Activated CD8-positive, alpha-beta memory T cell treated with anti-CD3 and anti-CD28 coated beads, Interleukin-2, amount 50 U/mL, for 48 hours (primary cell): ENCODE data around the gene POR.
A peak's percentile ranks its signal among the peaks of the same experiment; 100 is the strongest.
"Not testable (repeated sequence)": the region's sequence is repeated elsewhere in the genome, so short reads cannot be mapped to it uniquely, and the experiment has no call there.

ENCODE experiments used
- DNase-seq: peaks from one replicate; pipeline ENCODE4 v3.0.0-alpha.2; 2020

POR gene

GRCh38 chr7:75914655-75915415, at the start of gene POR:
TSS of gene POR (plus strand) at chr7:75915155. CDS start at chr7:75954002, 38,847 bp downstream.
- peak; percentile 99 for DNase-seq

DNA sequence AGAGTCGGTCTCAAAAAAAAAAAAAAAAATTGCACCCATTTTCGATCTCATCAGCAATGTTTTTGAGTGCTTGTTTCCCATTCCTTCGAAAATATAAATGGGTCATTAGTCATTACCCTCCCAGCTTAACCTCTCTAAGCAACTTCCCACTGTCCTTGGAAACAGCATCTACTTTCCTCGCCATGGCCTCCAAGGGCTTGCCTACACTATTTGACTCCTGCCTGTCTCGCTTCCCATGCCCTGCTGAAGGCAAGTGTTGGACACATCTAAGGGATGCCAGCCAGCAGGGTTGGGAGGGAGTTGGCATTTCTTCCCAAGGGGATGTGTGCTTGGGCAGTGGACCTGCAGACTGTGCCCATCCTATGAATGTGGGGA, 48.9 kb upstream of the POR start:
- no peak for DNase-seq

DNA sequence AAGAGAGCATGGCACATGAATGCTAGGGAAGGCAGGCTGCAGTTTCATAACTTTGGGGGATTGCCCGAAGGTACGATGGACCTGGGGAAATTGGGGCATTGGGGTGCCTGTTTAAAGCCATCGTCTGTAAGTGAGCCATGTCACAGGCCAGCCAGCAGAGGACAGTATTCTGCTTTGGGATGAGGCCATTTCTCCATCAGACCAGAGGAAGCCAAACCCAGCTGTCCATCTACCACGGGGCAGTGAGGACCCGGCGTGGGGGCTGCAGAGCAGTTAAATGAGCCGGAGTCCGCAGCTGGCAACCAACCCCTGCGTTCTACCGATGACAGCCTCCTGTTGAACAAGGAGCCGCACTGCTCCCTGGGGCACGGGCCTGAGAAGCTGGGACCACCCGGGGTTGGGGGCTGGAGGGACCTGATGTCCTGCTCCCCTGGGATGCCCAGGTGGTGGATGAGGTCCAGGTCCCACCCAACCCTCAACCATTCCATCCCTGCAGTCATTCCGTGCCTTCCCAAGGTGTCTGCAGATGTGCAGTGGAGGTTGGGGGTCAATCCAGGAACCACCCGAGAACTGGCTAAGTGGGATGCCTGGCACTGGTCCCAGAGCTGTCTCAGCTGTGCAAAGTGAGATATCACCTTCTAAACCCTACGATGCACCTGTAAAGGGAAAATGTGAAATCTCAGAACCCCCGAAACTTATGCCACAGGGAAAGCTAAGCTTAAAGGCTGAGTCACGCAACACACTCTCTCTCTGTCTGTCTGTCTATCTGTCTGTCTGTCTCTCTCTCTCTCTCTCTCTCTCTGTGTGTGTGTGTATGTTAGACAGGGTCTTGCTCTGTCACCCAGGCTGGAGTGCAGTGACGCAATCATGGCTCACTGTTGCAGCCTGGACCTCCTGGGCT, 48.2 kb upstream of the POR start:
- DNase-seq = no peak

GRCh38 chr7:75867390-75867717, 47.6 kb upstream of the POR start:
- no peak for DNase-seq

DNA sequence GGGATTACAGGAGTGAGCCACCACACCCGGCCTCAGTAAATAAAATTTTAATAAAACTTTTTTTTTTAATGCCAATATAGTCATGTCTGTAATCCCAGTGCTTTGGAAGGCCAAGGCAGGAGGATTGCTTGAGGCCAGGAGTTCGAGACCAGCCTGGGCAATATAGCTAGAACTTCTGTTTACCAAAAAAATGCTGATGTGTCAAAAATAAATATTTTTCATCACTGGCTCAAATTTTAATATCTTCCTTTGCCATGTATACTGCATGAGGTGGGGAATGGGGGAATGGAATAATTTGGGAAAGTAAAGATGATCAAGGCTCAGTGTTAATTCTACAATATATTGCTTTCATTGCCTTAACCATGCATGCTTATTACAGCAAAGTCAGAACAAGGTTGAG, 46.8 kb upstream of the POR start:
- no peak for DNase-seq

GRCh38 chr7:75869776-75870379, 45.1 kb upstream of the POR start:
- no peak for DNase-seq

DNA sequence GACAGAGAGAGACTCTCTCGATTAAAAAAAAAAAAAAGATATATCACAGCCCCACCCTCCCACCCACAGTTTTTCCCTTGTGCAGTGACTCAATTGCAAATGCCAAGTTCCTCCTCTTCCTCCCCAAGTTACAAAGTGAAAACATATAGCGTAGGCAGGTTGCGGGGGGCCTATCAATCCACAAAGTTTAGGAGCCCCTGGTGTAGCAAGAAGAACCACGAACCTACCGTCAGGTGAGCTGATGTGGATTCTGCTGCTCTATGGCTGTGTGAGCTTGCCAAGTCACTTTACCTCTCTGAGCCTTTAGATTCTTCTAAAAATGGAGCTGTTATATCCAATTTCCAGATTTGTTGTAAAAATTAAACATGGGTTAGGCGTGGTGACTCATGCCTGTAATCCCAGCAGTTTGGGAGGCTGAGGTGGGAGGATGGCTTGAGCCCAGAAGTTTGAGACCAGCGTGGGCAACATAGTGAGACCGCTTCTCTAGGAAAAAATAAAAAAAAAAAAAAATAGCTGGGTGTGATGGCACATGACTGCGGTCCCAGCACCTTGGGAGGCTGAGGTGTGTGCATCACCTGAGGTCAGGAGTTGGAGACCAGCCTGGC, 44.3 kb upstream of the POR start:
- DNase-seq = no peak

- DNase-seq = no peak
Observed at GRCh38 chr7:75872073-75872782, 42.7 kb upstream of the POR start.

GRCh38 chr7:75874180-75874579, 40.8 kb upstream of the POR start:
- DNase-seq = not testable (repeated sequence)

GRCh38 chr7:75875113-75876080, 39.6 kb upstream of the POR start:
- DNase-seq = no peak

GRCh38 chr7:75876126-75876881, 38.7 kb upstream of the POR start:
- DNase-seq = no peak

DNA sequence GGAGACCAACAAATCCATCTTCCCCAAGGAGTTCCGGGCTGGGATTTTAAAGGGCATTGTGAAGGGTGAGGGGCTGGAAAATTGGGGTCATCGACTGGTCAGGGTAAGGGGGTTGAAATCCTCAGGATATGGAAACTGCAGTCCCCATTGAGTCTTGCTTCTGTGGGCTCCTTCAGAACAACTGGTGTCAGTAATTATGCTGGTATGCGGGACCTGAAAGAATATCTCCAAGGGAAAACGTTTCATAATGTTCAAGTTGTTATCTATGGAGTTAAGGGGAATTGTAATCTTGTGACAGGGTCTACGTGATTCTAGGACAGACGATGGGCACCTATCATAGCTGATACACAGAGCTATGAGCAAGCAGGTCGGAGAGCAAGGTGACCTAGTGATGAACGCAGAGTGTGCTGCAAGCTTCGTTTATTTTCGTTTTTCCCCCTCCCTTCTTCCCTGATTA, 36.6 kb upstream of the POR start:
- no peak for DNase-seq

- peak; percentile 97 for DNase-seq
Observed at GRCh38 chr7:75878769-75879611, 36.0 kb upstream of the POR start, which contains the start of gene RHBDD2. TSS of gene RHBDD2 (plus strand) at chr7:75879034. CDS start at chr7:75879083, 49 bp downstream.

DNA sequence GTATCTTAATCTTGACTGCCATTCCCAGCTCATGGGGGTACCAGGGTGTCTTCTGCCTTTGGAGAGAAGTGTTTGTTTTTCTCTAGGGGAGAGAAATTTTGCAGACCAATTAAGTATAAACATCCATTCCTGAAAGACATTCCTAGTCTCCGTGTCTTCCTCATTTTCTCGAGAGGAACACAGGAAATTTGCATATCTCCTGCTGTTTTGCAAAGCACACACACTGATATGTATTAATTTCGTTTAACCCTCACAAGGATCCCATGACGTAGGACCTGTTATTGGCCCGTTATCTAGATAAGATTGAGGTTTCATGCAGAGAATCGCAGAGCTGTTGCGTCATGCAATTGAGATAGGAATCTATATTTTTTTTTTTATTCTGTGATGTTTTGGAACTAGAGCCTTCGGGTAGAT, 35.2 kb upstream of the POR start:
- DNase-seq = no peak

DNA sequence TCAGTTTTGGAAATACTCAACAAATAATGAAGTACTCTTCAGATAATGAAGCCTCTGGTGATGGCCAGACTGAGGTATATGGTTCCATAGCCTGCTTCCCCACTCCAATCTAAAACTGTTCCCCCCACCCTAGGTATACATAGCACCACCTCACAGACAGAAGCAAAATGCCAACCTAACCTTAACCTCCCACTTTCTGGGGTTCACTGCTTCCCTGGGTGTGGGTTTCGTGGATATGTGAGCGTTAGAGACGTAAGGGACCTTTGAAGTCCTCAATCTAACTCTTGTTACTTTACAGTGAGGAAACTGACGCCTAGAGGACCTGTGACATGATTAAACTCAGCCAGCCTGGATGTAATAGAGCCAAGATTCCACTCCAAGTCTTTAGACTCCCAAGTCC, 34.7 kb upstream of the POR start:
- no peak for DNase-seq

DNA sequence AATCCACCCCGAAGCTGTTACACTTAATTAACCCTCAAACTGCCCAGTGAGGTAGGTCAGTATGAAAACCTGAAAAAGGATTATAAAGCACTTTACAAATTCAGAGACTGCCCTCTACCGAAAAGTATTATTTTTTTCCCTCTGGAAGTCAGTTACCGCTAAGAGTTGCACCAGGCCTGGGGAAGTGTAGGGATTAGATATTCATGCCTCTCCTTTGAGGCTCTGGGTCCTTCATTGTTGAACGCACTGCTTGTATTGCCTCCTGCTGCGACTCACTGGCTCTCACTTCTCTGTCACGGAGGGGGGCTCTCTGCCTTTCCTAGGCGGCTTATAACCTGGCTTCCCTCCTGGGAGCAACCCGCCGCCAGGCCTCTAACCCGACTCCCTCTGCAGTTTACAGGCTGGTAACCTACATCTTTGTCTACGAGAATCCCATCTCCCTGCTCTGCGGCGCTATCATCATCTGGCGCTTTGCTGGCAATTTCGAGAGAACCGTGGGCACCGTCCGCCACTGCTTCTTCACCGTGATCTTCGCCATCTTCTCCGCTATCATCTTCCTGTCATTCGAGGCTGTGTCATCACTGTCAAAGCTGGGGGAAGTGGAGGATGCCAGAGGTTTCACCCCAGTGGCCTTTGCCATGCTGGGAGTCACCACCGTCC, 33.4 kb upstream of the POR start:
- no peak for DNase-seq

DNA sequence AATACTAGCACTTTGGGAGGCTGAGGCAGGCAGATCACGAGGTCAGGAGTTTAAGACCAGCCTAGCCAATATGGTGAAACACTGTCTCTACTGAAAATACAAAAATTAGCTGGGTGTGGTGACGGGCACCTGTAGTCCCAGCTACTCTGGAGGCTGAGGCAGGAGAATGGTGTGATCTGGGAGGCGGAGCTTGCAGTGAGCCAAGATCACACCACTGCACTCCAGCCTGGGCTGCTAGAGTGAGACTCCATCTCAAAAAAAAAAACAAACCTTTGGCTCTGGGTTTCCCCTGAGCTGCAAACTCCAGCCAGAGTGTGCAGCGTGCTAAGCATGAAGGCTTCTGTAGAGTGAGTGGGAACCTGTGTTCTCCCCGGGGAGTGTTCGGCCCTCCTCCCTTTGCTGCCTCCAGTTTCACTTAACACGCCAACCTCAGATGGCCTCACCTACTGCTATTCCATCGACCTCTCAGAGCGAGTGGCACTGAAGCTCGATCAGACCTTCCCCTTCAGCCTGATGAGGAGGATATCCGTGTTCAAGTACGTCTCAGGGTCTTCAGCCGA, 31.6 kb upstream of the POR start:
- DNase-seq = not testable (repeated sequence)

- no peak for DNase-seq
Observed at GRCh38 chr7:75884476-75884875, 30.5 kb upstream of the POR start.

GRCh38 chr7:75885036-75885435, 29.9 kb upstream of the POR start:
- DNase-seq = no peak
